Esophagus squamous epithelium (tissue), 5 donors: ENCODE measurements around the gene CCDC40. TPM values are rescaled to one million over a fixed set of nuclear protein-coding genes. Genes with fewer than 3 reads are reported as not detected.

Experiments used
- DNase-seq: peaks from one replicate; lab custom pipeline; 2025; lab: John Stamatoyannopoulos, UW
- H3K27ac ChIP-seq, 4 donors: fragments of 200-600 bp; sonication (generic); one replicate each; pipeline ENCODE4 v1.5.1; 2016 to 2019; ENCODE audit warnings: mild to moderate bottlenecking in 1 of 4
- H3K27me3 ChIP-seq, 4 donors: fragments of 200-600 bp; sonication (generic); 1 replicate in 3 of 4; 2 replicates in 1 of 4; pipeline versions ENCODE4 v1.5.1 to v1.6.0; 2017 to 2021; ENCODE audit warnings: antibody characterized with exemption in 1 of 4
- H3K36me3 ChIP-seq, 3 donors: fragments of 200-600 bp; sonication (generic); one replicate each; pipeline ENCODE4 v1.5.1; 2016 to 2019
- H3K4me1 ChIP-seq, 3 donors: fragments of 200-600 bp; sonication (generic); one replicate each; pipeline ENCODE4 v1.5.1; 2017 to 2019
- H3K4me3 ChIP-seq, 4 donors: fragments of 200-600 bp; sonication (generic); 1 replicate in 3 of 4; 2 replicates in 1 of 4; pipeline ENCODE4 v1.5.1; 2016 to 2019; ENCODE audit warnings: mild to moderate bottlenecking in 2 of 4, moderate library complexity in 1 of 4
- H3K9me3 ChIP-seq, 3 donors: fragments of 200-600 bp; sonication (generic); one replicate each; pipeline ENCODE4 v1.5.1; 2016 to 2019
- CTCF ChIP-seq, 6 experiments: fragments of 450-650 bp in 4 of 6; fragments of 200-600 bp in 2 of 6; sonication (generic) in 2 of 6; IDR thresholded peaks; one replicate each; pipeline ENCODE4 v1.5.1; 2016 to 2019; ENCODE audit warnings: antibody characterized with exemption in 6 of 6, mild to moderate bottlenecking in 4 of 6, moderate library complexity in 4 of 6
- POLR2A ChIP-seq, 4 donors: fragments of 450-650 bp; IDR thresholded peaks; one replicate each; pipeline ENCODE4 v1.6.1; 2017; ENCODE audit warnings: antibody characterized with exemption in 4 of 4, mild to moderate bottlenecking in 4 of 4, moderate library complexity in 3 of 4
- WGBS, 2 donors: methylation state at CpG; one replicate each; pipeline ENCODE4 v1.1.5; 2018; 5-methylcytosine and 5-hydroxymethylcytosine counted together
- intact Hi-C: fragments of 100-400 bp; cut with DNase I; formaldehyde crosslinking; loops from one replicate; pipeline ENCODE4 v1.15.0; 2022
- total RNA-seq, 4 donors: library from RNA; depleted of rRNA; stranded (reverse); fragments of >200 nt; gene quantifications; one replicate each; pipeline ENCODE4 v1.1.0, GENCODE V29; 2016
- donor health status: DM: yes; HTN: yes; CAD: no.

The CCDC40 gene
- total RNA-seq, 4 donors from 2014 or later: 0.32 to 3.9 (median 2.1) TPM

GRCh38 chr17:80000981-80001775, 35.3 kb upstream of the CCDC40 start:
- Histone ChIP-seq H3K36me3 (peaks cover 0 to 28% (median 4%) of the 10 kb centered on the region in 3 donors), H3K9me3 (no peaks in the 10 kb centered on the region), H3K27me3 (no peaks in the 10 kb centered on the region), H3K4me1 (peaks cover 0 to 9% (median 0%) of the 10 kb centered on the region in 3 donors), H3K27ac (no peak overlapping the region), H3K4me3 (no peak overlapping the region)
- WGBS, 2 donors: 66 to 87% methylated on average over 3 to 5 of the region's 29 CpGs
- intact Hi-C loops: no loop called here
- DNase-seq: no peak
- TF ChIP-seq POLR2A (IDR thresholded peaks at IDR 0.05) (no peak), CTCF (IDR thresholded peaks at IDR 0.05) (no peak)

- TF ChIP-seq CTCF (IDR thresholded peaks at IDR 0.05) (no peak), POLR2A (IDR thresholded peaks at IDR 0.05) (no peak)
- no peak overlapping the region for H3K27ac ChIP-seq
- no peak overlapping the region for H3K4me3 ChIP-seq
- no peak for DNase-seq
- H3K9me3 ChIP-seq: no peaks in the 10 kb centered on the region
- H3K4me1 ChIP-seq: peaks cover 0 to 9% (median 0%) of the 10 kb centered on the region in 3 donors
- no peaks in the 10 kb centered on the region for H3K27me3 ChIP-seq
- WGBS, 2 donors: 87 to 93% methylated on average over 11 to 22 of the region's 26 CpGs
- intact Hi-C loops: no loop called here
- H3K36me3 ChIP-seq: peaks cover 0 to 28% (median 4%) of the 10 kb centered on the region in 3 donors
These were observed 34.3 kb upstream of the CCDC40 start for GRCh38 chr17:80002070-80002641.

GRCh38 chr17:80002690-80003490, 33.6 kb upstream of the CCDC40 start:
- no peak overlapping the region for H3K27ac ChIP-seq
- 72 to 97% methylated on average over 4 to 22 of the region's 30 CpGs for WGBS, 2 donors
- DNase-seq: no peak
- TF ChIP-seq CTCF (IDR thresholded peaks at IDR 0.05) (no peak), POLR2A (IDR thresholded peaks at IDR 0.05) (no peak)
- no peaks in the 10 kb centered on the region for H3K9me3 ChIP-seq
- no peak overlapping the region for H3K4me3 ChIP-seq
- H3K4me1 ChIP-seq: peaks cover 0 to 9% (median 0%) of the 10 kb centered on the region in 3 donors
- intact Hi-C loops: no loop called here
- H3K27me3 ChIP-seq: no peaks in the 10 kb centered on the region
- peaks cover 0 to 35% (median 4%) of the 10 kb centered on the region in 3 donors for H3K36me3 ChIP-seq

GRCh38 chr17:80003969-80004368, 32.5 kb upstream of the CCDC40 start:
- 89 to 93% methylated on average over 15 of the region's 15 CpGs for WGBS, 2 donors
- intact Hi-C loops: no loop called here
- TF ChIP-seq POLR2A (IDR thresholded peaks at IDR 0.05) (no peak), CTCF (IDR thresholded peaks at IDR 0.05) (no peak)
- H3K27ac ChIP-seq: no peak overlapping the region
- no peaks in the 10 kb centered on the region for H3K9me3 ChIP-seq
- H3K4me1 ChIP-seq: peaks cover 5 to 19% (median 6%) of the 10 kb centered on the region in 3 donors
- H3K27me3 ChIP-seq: no peaks in the 10 kb centered on the region
- H3K36me3 ChIP-seq: peaks cover 0 to 36% (median 4%) of the 10 kb centered on the region in 3 donors
- no peak for DNase-seq
- H3K4me3 ChIP-seq: no peak overlapping the region
